ENCODE measurements around the gene AGAP1.

Gene AGAP1

DNA sequence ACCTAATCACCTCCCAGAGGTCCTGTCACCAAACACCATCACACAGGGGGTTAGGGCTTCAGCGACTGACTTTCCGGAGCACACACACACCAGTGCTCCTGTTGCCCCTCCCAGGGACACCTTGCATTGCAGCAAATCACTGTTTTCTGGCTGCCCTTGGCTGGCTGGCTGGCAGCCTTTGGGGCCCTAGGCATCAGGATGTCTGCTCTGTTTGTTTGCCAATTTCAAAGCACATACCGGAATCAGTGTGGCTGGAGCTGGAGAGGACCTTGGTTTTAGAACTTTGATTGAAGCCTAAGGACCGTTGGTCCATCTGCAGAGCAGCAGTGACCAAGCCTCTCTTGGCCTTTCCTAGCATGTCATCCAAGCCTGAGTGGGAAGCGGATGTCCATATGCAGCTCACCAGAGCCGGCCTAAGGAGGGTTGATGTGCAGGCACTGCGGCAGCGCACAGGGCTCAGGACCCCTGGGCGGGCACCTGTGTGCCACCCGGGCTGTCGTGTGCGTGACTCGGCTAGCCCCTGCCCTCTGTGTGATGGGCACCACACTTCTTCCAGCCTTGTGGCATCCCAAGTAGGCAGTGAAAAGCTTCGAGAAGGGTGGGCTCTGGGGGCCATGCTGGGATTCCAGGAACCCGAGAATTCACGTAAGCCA lies 612.2 kb downstream of the AGAP1 start:
- DNase-seq (ENCODE audit: low read depth) = no peak

DNA sequence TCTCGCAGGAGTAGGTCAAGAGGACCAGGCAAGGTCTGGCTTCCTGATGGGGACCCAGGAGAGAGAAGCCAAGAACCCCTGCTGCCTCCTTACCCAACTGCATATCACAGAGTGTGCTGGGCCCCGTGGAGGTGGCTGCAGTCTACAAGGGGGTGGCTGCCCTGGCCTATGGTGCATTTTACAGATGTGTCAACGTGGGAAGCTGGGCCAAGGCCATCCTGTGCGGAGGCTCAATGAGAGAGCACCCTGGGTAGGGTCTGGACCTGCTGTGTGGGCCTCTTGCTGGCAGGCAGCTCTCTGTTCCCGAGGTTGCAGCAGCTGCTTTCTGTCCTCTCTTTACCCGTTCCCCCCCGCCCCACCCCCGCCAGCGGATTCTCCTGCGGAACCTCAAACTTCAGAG lies 612.9 kb downstream of the AGAP1 start:
- no peak for DNase-seq (ENCODE audit: low read depth)

DNA sequence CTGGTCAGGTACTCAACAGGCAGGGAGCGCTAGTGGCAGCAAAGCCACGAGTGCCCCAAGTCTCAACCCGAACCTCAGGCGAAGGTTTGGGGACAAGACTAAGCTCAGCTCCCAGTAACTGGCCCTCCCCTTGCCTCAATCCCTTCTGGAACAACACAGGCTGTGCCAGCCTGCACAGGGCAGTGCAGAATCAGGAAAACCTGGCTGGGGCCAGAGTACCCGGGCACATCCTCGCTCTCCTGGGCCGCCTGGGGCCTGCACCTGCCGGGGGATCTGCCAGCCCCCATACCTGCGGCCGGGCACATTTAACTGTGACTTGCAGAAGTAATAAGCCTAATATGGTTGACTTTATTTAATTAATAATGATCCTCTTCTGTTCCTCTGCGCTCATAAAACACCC lies 613.7 kb downstream of the AGAP1 start:
- DNase-seq (ENCODE audit: low read depth) = no peak

DNA sequence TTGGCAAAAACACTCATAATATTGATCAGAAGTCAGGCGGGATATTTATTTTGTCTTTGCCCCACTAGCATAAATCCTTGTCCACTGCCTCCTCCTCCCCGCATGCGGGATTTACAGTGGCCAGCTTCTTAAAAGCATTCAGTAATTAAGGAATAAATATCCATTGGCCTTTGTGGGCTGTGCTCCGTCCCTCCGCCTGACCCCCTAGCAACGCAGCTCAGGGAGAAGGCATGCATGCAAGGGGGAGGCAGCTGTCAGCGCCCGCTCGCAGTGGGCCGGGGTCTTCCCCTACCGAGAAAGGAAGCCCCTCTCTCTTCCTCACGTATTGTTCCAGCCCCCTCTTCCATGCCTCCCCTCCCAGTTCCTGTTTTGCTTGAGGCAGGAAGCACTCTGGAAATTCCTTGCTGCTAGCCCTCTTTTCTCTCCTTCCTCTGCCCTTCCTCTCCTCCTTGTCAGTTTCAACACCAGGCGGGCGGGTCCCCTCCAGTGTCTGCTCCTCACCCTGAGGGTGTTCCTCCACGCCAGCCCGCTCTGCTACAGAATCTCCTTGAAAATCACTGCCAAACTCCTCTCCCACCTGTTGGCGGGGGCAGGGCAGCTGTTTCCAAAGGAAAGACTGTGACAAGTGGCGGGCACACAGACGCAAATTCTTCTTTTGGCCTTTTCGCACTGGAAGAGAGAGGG lies 614.2 kb downstream of the AGAP1 start:
- no peak for DNase-seq (ENCODE audit: low read depth)

DNA sequence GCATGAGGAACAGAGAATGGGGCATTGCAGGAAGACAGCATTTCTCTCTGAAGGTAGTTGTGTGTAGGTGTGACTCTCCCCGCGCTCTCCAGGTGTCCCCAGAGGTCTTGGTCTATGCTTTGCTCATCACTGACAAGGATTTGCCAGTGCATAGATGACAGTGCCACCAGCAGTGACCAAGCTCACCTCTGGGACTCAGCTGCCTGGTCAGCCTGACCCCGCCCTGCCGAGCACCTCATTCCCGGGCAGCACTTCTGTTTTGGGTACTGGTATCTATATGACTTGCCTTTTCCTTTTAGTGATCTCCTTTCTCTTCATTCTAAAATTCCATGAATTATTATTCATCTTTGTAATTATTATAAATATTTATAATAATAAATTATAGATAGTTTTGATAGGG lies 615.2 kb downstream of the AGAP1 start:
- no peak for DNase-seq (ENCODE audit: low read depth)

DNA sequence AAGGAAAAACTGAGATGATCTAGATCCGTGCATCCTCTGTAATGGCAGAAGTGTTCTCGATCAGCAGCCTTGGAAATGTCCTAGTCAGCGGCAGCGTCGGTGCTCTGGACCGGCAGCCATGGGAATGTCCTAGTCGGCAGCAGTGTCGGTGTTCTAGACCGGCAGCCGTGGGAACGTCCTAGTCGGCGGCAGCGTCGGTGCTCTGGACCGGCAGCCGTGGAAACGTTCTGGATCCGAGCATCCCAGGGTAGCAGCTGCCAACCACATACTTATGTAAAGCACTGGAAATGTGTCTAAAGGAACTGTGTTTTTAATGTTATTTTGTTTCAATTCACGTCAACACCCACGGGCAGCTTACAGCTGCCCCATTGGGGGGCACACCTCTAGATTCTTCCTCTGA lies 615.6 kb downstream of the AGAP1 start:
- no peak for DNase-seq (ENCODE audit: low read depth)

DNA sequence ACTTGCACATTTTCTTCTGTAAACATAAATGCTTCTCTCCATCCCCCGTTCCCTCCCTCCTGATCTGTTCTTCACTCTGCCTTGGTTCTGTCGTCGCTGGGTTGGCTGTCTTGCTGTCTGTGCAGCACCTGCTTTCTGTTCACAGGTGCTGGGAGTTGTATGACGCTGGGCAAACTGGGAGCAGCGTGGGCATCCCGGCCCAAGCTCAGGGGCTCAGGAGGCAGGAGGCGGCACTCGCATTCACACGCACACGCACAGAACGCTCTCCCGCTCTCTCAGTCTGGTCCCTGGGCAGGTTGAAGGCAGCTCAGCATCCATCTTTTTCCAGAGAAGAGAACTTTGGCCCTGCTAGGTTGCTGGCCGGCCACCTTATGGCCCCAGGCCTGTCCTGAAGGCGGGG lies 618.6 kb downstream of the AGAP1 start:
- DNase-seq (ENCODE audit: low read depth) = no peak

DNA sequence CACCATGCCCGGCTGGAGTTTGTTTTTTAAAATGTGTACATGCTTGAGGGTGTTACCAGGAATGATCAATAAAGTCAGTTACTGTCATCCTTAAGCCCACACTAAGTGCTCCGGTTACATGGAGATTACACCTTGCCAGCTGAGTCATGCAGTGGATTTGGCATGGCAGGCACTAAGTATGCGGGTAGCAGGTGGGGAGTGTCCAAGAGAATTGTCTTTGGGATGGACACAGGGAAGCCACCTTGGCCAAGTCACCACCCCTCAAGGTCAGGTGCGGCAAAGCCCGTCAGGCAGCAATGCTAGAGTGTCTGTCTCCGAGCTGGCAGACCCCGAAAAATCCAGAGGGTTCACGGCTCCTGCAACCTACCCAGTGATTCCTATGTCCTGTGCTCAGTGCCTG lies 619.6 kb downstream of the AGAP1 start:
- DNase-seq (ENCODE audit: low read depth) = no peak

DNA sequence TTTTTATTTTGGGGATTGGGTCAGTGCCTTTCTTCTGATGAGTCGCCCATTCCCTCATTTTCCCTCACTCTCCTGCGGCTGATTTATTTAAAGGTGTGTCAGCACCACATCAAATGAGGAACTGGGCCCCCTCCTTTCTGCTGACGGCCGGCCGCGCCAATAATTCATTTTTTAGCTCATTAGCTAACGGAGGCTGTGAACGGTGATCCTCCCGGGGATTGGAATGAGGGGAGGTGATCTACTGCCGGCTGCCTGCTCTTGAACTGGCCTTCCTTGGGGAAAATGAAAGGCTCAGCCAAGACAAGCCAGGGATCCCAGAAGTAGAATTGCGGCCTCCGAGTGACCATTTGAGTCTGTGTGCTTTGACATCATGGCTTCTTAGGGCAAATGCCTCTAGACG lies 620.1 kb downstream of the AGAP1 start:
- DNase-seq (ENCODE audit: low read depth) = no peak

DNA sequence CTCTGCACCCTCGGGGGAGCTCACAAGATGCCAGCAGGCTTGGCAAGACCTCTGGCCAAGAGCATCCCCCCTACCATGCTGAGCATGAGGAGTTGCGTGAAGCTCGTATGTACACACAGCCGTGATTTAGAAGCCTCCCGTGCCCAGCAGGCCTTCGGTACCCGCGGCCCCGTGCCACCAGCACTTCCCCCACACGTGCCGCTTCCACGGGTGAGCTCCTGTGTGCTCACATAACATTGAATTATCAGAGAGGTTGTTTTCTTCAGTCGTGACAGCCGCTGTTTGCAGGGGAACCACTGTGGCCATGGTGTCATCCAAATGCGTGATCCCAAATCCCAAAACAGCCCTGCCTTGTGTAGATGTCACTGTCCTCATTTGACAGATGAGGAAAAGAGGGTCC lies 621.1 kb downstream of the AGAP1 start:
- DNase-seq (ENCODE audit: low read depth) = no peak

DNA sequence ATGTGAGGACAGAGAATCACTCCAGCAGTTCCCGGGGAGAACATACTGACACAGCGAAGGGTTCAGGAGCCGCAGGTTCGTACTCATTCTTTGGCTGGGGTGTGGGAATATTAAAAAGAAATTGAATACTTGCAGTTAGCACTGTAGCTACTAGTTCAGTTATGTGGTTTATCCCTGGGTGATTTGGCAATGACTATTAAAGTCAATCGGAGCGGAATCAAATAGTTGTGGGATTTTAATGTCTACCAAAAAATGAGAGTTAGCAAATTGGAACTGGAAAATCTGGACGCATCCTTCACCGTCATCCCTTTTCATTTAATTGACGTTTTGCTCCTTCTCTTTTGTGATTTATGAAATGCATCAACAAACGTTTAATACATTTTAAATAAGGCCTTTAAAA lies 623.6 kb downstream of the AGAP1 start:
- DNase-seq (ENCODE audit: low read depth) = no peak

DNA sequence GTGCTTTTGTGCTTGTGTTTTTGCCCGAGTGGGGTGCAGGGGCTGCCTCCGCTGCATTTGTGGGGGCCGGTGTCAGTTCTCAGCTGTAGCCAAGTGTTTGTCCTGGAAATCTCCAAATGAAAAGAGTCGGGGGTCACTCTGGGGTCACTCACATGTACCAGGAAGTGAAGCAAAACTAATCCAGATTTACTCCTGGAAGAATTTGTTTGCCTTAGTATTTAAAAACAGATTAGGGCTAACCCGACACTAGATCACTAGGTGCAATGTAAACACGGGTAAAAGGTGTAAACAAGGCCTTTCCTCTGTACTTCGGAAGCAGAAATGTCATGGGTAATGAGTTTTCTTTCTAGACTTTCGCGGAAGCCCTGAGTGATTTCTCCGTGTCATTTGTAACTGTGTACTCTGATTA lies 624.0 kb downstream of the AGAP1 start:
- DNase-seq (ENCODE audit: low read depth) = no peak

DNA sequence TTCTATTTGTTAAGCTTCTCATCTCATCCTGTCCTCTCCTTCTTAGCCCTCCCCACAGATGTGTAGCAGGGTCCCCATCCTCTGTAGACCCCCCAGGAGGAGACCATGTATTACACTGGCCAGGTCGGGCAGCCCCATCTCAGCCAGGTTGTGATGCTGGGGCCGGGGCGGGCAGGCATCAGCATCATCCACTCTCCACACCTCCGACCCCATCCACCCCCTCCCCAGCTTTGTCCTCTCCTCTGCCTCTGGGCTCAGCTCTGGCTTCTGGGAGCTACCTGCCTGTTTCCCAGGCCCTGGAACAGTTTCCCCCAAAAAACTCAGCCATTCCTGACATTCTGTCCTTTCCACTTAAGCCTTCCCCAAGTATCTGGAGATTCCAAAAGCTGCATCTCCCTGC lies 625.2 kb downstream of the AGAP1 start:
- DNase-seq (ENCODE audit: low read depth) = no peak

DNA sequence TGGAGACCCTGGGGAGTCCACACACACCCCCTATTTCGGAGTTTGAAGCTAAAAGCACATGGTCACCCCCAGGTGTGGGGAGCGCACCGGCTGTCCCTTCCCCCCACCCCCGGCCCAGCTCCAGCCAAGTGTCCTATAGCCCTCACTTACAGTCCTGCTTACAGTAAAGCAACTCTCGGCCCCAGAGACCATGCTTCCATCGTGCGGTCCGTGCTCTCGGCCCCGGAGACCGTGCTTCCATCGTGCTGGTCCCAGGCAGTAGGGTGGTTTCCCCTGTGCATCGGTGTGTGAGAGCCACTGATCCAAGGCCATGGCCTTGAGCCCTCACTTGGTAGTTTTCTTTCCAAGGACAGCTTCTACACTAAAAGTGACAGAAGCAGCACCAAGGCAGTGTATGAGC lies 625.6 kb downstream of the AGAP1 start:
- no peak for DNase-seq (ENCODE audit: low read depth)

DNA sequence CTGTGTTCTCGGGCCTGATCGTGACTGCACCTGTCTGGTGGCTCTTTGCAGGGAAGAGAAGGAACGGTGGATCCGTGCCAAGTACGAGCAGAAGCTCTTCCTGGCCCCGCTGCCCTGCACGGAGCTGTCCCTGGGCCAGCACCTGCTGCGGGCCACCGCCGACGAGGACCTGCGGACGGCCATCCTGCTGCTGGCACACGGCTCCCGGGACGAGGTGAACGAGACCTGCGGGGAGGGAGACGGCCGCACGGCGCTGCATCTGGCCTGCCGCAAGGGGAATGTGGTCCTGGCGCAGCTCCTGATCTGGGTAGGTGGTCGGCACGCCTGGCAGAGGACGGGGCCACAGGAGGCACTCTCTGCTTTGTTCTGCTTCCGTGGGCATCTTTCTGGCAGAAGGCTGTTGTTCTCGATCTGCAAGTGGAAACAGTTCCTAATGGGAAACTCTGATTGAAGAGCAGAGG lies 626.3 kb downstream of the AGAP1 start:
- DNase-seq (ENCODE audit: low read depth) = no peak

DNA sequence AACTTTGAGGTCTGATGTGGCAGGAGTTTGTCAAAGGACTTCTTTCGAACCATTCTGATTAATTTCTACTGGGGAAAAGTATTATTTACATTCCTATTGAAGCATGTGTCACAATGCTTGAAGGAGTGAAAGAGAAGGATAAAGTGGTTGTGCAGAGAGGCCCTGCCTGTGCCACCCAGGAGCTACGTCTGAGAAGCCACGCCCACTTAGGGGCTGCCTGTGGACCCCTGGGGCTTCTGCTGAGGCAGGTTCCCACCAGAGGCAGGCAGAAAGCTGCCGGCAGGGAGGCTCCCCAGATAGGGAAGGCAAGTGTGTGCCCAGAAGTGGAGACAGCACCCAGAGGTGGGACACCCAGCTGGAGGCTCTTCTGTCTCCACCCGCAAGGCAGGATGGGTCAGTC lies 627.0 kb downstream of the AGAP1 start:
- no peak for DNase-seq (ENCODE audit: low read depth)

DNA sequence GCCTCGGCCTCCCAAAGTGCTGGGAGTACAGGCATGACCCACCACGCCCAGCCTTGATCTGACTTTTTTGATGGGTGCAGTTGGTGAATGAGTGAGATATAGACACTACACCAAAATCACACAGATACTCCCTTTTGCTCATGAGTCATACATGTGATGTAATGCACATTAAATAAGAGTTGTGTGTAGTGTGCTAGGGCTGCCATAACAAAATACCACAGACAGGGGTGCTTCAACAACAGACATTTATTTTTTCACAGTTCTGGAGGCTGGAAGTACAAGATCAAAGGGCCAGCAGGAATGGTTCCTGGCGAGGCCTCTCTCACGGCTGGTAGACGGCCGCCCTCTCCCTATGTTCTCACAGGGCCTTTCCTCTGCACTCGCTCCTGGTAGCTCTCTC lies 627.7 kb downstream of the AGAP1 start:
- no peak for DNase-seq (ENCODE audit: low read depth)

DNA sequence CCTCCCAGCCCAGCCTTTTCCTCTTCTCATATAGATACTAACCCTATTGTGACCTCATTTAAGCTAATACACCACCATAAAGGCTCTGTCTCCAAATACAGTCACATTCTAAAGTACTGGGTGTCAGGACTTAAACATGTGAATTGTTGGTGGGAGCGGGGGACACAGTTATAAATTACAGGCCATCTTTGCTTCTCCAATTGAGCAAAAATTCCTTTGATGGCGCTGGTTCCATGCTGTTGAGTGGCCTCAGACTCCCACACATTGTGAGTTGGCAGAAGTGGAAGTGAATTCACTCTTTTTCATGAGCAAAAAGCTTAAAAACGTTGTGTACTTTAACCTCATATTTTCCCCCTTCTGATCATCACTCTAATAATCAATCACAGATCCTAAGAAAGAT lies 628.4 kb downstream of the AGAP1 start:
- DNase-seq (ENCODE audit: low read depth) = no peak

DNA sequence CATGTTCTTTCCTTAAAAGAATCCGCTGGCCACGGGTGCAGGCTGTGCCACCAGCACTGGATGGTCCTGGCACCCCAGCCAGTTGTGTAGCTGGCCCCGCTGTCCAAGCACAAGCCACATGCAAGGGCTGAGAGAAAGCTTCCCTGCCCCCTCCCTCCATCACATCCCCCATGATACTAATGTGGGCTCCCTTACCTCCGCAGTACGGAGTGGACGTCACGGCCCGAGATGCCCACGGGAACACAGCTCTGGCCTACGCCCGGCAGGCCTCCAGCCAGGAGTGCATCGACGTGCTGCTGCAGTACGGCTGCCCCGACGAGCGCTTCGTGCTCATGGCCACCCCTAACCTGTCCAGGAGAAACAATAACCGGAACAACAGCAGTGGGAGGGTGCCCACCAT lies 629.9 kb downstream of the AGAP1 start:
- DNase-seq (ENCODE audit: low read depth) = no peak

DNA sequence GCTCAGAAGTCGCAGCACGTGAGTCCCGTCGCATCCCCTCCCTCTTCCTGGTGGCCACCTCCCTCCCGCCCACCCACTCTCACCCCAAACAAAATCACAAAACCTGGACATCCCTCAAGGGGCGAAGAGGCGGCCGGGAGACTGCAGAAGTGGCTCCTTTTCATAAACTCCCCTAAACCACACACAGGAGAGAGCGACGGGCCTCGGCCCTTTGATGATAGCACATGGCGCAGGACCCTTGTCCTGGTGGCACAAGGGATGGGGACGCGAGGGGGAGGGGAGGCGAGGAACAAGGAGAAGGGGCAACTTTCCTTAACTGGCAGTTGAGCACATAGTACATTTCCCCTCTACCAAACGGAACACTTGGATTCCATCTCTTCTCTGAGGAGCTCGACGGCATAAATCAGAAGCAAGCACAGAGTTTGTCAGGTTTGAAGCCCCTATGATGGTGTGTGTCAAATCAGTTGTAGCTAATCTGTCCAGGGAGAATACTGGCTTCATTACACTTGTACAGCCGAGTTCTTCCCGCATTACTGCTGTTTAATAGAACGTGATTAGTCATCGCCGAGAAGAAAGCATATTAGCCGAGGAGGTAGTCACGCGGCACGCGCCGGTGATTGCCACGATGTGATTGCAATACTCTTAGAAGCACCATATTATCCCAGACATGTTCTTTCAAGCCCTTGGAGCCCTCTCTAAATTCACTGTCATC lies 630.5 kb downstream of the AGAP1 start:
- DNase-seq (ENCODE audit: low read depth) = no peak

DNA sequence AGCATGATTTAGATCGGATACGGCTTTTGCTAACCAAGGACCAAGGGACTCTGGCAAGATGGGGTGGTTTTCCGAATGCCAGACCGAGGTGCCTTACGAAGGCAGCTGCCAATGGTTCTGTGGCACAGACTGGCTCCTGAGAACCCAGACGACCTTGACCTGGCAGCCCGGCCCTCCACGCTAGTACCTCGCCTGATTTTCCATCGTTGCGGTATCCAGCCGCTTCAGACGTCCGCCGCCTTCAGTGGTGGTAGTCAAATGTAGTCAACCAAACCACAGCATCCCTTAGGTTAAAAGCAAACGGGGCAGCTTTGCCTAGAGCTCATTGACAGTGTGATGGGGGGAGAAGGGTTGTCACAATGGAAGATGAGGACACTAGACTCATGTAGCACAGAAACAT lies 631.7 kb downstream of the AGAP1 start:
- DNase-seq (ENCODE audit: low read depth) = no peak

DNA sequence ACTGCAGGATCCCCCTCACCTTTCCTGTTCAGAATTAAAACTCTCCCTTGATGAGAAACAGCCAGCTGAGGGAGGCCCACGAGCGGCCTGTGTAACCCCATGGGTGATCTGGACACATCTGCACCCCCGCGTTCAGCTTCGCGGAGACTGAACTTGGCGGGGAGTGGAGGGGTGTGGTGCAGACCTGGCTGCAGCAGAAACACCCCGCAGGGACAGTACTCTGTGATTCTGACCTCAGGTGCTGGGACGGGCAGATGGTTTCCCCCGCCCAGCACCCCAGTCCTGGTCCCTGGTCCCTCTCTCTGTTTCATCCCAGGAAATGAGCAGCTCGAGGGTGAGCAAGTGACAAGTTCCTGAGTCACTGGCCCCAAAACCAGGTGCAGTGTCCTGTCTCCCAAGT lies 633.2 kb downstream of the AGAP1 start:
- no peak for DNase-seq (ENCODE audit: low read depth)

DNA sequence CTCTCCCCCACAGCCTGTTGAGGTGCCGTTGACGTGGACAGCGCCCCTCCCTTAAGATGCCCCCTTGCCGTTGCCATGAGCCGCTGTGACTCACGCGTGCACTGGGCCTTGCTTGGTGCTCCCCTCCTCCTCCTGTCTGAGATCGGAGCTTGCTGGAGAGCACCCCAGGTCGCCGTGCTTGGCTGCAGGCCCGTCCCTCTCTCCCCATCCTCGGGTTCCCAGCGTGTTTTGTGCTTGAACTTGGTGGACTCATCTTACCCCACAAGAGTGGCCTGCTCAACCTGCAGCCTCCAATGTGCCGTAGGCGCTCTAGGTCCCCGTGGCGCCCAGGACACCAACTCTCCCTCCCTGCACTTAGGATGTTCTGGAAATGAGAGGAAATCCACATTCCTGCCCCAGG lies 634.5 kb downstream of the AGAP1 start:
- DNase-seq (ENCODE audit: low read depth) = no peak

DNA sequence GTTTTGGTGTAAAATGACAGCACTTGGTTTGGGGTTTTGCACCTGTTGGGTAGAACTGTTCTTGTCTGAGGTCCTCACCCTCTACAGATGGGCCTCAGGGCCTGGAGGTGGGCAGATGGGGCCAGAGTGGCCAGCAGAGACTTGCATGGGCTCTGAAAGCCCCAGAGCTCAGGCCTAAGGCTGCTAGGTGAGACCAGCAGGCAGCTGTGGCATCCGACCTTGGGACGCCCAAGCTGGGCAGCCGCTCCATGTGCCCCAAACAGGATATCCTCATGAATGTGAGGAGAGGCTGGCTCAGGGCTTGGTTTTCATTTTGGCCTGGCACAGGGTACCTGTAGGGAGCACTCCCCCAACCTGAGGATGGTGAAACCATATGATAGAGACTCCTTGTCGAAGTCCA lies 636.1 kb downstream of the AGAP1 start:
- DNase-seq (ENCODE audit: low read depth) = no peak

Data from activated gamma-delta T cell treated with anti-CD3 and anti-CD28 coated beads, Interleukin-2, amount 50 U/mL, for 16 hours (primary cell).